CD4-positive, alpha-beta T cell treated with Interleukin-10 for 1 hour (primary cell): ENCODE data around the gene G6PC1.
"Not testable (repeated sequence)": the region's sequence is repeated elsewhere in the genome, so short reads cannot be mapped to it uniquely, and the experiment has no call there.

ENCODE experiments used
- DNase-seq: peaks from one replicate; pipeline ENCODE4 v3.0.0-alpha.2; 2020

G6PC1 gene

DNA sequence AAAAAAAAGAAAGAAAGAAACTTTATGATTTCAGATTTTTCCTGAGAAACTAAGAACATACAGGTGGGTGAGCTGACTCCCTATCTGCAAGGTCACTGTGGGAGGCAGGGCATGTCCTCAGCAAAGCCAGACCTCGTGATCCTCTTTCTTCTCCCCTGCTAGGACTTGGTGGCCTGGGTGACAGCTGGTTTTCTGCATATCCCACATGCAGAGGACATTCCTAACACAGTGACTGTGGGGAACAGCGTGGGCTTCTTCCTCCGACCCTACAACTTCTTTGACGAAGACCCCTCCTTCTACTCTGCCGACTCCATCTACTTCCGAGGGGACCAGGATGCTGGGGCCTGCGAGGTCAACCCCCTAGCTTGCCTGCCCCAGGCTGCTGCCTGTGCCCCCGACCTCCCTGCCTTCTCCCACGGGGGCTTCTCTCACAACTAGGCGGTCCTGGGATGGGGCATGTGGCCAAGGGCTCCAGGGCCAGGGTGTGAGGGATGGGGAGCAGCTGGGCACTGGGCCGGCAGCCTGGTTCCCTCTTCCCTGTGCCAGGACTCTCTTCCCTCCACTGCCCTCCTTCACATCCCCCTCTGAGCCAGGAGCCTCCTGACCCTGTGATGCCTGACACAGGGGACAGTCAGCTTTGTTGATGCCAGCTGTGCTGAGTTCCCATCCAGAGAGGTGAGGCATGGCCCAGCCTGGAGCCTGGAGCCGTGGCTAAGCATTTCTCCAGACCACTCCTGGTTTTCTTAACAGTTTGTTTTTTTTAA lies 26.5 kb upstream of the G6PC1 start:
- not testable (repeated sequence) for DNase-seq

DNA sequence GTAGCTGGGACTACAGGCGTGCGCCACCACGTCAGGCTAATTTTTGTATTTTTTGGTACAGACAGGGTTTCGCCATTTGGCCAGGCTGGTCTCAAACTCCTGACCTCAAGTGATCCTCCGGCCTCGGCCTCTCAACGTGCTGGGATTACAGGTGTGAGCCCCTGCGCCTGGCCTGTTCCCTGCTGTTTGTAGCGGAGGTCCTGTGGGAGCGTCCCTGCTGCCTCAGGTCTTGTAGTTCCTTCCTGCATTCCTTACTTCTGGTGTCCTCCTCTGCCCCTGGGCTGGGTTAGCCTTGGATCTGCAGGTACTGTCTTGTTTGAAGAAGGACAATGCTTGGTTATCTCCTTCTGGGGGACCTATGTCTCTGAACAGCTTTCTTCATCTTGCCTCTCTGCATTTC lies 23.6 kb upstream of the G6PC1 start:
- DNase-seq: no peak

DNA sequence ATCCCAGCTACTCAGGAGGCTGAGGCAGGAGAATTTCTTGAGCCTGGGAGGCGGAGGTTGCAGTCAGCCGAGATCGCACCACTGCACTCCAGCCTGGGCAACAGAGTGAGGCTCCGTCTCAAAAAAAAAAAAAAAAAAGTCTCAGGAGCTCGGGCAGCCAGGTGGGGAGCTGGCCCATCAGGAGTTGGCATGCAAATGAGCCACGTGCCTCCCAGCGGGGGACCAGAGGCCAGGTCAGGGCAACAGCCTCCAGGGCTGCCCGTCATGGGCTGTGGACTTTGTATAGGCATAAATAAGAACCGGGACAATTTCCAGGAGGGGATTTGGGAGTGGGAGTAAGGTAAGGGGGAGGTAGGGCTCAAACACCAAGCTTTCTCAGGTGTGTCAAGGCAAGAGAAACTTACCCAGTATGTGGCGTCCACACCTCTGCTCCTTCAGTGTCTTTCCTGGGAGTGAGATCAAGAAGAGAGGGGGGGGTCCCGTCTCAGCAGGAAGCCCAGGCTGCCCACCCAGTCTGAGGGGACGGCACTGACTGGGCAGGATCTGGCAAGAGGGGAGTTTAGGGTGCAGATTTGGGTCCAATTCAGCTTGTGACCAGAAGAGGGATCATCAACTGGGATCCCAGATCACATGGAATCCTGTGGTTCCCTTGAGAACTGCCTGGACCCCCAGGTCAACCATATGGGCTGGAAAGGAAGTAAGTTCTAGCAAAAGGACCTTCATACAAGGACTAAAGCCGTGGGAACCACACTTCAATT lies 22.3 kb upstream of the G6PC1 start:
- no peak for DNase-seq

DNA sequence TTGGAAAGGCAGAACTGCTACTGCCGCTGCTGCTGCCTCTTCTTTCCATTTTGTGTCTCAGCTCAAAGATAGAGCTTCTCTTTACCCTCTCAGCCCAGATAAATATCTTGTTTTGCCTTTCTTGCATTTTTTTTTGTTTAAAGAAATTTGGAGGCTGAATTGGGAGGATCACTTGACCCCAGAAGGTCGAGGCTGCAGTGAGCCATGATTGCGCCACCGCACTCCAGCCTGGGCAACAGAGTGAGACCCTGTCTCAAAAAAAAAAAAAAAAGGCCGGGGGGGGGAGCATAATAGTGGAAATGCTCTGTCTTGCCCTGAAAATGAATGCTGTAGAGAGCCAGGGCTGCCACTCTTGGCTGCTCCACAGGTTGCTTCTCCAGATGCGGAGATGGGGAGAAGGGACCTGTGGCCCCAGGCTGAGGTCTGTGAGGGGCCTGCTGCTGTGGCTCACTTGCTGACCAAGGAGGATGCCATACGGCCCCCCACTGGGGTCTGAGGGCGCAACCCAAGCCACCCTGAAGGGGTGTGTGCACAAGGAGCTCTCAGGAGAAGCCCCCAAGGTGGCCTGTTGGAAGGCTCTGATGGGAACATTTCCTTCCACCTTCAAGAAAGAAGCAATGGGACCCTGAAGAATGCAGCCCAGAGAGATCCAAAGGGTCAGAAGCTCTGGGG lies 21.5 kb upstream of the G6PC1 start:
- no peak for DNase-seq

DNA sequence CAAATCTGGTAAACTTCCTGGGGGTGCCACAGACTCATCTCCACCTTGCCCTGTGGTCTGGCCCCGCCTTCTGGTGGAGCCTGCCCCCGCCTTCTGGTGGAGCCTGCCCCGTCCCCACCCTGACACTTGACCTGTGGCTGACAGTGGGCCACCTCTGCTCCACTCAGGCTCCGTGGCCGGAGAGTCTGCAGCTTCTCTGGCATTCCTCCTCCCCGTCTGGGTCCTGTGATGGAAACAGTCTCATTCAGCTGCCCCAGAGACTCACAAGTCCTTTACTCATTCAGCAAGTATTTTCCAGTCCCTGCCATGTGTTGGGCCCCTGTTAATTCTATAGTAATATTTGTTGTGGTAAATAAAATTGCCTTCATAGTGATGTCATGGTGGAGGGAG lies 21.0 kb upstream of the G6PC1 start:
- no peak for DNase-seq

DNA sequence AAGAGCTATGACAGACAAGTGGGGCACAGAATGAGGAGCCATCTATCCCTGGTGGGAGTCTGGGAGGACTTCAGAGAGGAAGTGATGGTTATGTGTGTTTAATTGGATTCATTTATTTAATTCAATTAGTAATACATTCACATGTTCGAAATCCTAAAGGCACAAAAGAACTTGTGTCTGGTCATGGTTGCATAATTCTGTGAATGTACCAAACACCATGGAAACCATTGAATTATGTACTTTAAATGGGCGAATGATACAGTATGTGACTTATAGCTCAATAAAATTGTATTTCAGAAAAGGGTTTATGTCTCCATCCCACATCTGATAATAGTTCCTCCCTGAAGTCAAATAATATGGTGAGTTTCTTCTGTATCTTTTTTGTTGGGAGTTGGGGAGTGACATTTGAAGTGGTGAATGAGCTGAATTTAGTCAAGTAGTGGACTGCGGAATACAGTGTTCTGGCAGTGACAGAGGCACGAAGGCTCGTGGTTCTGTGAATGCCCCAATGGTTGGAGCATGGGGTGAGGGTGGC lies 19.8 kb upstream of the G6PC1 start:
- no peak for DNase-seq

DNA sequence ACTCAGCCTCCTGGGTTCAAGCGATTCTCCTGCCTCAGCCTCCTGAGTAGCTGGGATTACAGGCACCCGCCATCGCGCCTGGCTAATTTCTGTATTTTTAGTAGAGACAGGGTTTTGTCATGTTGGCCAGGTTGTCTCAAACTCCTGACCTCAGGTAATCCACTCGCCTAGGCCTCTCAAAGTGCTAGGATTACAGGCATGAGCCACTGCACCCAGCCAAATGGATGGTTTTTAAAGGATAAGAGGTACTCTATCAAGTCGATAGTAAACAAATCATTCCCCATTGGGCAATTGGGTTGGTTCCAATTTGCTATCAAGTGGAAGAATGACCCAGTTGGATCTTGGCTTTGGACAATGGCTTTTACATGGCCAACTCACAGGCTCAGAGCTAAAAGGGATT lies 18.9 kb upstream of the G6PC1 start:
- DNase-seq: not testable (repeated sequence)

DNA sequence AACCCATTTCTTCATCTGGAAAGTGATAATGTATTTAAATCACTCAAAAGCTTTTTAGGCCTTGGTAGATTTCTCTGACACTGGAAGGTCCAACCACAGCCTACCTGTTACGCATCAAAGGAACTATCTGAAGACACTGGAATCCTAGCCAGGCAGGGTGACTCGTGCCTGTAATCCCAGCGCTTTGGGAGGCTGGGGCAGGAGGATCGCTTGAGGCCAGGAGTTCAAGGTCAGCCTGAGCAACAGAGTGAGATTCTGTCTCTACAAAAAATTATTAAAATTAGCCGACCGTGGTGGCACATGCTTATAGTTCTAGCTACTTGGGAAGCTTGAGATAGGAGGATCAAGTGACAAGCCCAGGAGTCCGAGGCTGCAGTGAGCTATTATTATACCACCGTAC lies 18.4 kb upstream of the G6PC1 start:
- no peak for DNase-seq

DNA sequence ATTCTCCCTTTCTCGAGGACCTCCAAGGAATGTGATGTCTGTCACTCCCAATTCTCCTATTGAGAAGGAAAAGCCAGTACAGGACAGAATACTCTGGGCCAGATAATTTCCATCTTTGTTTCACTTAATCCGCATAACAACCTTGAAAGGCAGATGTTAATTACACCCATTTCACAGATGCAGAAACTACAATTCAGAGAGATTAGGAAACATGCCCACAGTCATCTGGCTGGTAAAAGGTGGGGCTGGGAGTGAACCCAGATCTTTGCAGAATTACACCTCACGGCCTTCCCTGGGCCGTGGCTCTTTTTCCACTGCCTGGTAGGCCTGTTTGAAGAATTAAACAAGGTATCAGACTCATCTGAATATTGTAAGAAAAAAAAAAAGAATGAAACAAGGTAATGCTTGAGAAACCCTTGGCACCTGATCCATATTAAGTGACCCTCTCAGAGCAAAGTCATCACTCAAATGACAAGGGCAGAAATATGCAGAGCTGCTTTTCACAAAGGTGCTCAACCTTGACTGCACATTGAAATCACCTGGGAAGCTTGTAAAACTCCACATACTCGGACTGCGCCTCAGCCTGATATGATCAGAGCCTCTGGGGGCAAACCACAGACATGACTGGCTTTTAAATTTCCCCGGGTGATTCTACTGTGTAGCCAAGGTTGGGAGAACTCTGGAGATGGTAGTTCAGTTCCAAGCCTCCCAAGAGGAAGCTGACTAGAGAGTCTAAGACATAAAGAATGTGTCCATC lies 16.6 kb upstream of the G6PC1 start:
- no peak for DNase-seq

DNA sequence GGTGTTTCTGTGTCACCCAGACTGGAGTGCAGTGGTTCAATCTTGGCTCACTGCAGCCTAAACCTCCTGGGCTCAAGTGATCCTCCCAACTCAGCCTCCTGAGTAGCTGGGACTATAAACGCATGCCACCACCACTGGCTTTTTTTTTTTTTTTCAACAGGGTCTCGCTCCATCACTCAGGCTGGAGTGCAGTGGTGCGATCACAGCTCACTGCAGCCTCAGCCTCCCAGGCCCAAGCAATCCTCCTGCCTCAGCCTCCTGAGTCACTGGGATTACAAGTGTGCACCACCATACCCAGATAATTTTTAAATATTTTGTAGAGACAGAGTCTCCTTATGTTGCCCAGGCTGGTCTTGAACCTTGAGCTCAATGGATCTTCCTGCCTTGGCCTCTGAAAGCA lies 14.8 kb upstream of the G6PC1 start:
- DNase-seq: not testable (repeated sequence)

DNA sequence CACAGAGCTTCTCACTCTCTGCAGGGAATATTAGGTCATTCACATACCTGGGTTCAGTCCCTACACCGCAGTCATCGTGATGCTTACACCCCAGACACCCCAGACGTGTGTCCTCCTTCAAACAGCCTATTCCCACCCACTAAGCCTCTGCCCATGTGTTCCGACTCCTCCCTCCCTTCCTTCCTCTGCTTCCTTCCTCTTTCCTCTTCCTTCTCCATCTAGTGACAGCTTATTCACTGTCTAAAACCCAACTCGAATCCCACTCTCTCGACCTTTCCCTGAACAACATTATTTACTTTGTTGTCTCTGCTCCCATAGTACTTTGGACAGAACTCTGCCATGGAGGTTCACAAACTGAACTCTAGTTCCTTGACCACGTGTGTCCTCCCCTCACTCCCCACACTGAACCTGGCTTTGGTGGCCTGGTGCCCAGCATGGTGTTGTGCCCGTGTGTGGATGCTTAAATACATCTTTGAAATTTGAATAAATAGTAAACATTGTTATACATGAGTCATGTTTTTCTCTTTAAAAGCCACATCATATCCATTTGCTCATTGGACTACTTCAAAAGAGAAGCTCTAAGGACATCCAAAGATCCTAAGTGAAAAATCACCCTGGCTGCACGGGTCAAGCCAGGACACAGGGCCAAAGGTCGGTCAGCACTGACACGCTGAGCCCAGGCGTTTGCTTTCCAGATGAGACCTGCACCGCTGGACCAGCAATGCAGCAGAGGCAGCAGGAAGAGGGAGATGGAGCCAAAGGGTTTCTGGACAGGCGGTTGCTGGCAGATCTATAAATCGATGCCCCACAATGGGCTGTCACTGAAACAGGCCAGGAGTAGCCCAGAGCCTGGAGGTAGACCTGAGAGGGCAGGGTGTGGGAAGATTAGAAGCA lies 14.1 kb upstream of the G6PC1 start:
- no peak for DNase-seq

DNA sequence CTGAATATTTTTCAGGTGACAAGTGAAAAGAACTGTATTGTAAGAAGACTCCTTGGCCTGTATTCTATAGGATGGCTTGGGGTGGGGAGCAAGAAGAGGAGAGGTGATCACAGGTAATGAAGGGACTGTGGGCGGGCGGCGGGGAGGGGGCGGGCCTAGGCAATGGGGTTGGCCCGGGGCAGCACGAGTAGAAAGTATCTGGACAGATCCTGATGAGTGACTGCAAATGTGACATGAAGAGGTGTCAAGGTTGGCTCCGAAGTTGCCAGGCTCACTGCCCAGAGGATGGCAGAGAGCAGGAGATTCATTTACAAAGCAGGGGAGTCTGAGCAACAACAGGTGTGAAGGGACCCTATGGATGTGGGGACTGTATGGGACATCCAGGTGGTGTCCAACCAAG lies 10.8 kb upstream of the G6PC1 start:
- DNase-seq: no peak

DNA sequence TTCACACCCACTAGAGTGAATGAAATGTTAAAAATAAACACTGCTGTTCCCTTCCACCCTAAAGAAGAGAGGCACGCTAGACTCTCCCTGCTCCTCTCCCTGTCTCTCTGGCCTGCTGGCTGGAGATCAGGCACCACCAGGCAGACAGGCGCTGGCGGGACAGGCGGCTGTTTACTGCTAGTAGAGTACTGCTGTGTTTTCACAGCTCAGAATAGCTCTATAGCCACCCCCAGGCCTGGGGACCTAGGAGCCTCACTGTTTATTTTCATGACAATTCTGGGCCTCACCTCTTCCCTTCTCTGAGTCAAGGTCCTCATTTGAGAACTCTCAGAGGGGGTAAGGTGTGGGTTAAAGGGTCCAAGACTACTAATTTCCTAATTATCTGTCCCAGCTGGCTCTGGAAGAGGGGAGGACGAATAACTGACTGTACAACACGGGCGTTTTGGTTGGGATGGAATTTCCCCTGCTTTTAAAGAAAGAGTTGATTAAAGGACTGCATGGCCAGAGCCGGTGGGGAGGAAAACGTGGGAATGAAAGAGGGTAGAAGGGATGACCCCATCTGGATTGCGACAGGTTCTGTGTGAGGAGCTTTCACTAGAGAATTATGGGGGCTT lies 9.0 kb upstream of the G6PC1 start:
- DNase-seq: no peak

DNA sequence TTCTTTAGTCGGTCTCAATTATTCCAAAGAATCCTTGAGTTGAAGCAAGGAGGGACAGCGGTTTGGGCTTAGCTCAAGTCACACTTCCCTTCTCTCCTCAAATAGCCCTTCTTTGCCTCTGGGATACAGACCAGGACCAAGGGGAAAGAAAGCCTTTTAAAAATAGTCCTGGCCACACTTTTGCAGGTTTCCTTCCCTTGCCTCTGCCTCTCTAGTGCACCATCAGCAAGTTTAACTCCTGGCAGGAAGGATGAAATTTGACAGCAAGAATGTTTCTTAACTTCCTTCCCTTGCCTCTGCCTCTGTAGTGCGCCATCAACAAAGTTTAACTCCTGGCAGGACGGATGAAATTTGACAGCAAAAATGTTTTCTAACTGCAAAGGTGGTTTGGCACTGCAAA lies 7.2 kb upstream of the G6PC1 start:
- DNase-seq: no peak

DNA sequence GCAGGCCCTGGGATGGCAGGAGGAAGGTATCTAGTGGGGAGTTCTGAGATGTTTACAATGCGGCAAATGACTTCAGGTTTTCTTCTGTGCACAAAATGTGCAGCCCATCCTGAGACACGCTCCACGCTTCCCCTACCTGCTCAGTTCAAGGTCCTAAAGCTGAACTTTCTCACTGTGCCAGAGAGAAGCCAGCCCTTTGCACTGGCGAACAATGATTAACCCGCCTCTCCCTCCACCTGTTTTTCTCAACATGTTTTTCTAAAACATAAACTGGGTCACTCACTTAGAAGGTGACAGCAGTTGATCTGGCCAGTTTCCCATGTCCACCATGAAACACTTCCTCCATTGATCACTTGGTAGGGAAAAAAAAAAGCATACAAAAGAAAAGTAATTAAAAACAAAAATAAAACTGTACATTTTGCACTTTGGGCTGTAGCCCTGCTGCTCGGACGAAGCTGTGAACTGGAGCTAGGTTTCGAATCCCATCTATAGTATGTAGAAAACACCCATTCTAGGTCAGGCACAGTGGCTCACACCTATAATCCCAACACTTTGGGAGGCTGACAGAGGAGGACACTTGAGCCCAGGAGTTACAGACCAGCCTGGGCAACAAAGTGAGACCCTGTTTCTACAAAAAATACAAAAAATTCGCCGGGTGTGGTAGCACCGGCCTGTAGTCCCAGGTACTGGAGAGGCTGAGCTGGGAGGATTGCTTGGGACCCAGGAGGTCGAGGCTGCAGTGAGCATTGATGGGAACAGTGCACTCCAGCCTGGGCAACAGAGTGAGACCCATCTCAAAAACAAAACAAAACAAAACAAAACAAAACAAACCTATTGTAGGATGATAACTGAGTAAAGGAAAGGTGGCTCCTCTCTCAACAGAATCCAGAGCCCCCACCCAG lies 6.1 kb upstream of the G6PC1 start:
- DNase-seq: no peak

DNA sequence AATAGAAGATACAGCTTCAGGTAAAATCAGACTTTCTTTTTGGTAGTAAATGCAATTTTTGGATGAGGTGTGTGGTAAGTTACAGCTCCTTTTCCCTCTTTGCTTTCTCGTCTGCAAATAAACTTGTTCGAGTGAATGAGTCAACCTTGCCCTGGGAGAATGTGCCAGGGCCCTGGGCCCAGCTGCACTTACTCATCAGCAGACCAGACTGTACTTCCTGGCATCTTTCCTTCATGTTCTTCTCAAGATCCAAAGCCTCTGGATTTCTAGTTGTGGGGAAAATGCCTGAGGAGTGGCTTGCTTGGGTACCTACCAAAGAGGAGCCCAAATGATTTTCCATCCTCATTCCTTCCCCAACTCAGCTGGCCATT lies 5.4 kb upstream of the G6PC1 start:
- no peak for DNase-seq

DNA sequence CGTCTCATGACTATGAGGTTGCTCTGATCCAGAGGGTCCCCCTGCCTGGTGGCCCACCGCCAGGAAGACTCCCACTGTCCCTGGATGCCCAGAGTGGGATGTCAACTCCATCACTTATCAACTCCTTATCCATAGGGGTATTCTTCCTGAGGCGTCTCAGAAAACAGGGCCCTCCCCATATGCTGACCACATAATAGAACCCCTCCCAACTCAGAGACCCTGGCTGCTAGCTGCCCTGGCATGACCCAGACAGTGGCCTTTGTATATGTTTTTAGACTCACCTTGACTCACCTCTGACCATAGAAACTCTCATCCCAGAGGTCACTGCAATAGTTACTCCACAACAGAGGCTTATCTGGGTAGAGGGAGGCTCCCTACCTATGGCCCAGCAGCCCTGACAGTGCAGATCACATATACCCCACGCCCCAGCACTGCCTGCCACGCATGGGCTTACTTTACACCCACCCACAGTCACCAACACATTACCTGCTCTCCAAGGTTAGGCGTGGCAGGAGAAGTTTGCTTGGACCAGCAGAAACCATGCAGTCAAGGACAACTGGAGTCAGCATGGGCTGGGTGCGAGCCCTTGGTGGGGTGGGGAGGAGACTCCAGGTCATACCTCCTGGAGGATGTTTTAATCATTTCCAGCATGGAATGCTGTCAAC lies 2.3 kb upstream of the G6PC1 start:
- DNase-seq: no peak

DNA sequence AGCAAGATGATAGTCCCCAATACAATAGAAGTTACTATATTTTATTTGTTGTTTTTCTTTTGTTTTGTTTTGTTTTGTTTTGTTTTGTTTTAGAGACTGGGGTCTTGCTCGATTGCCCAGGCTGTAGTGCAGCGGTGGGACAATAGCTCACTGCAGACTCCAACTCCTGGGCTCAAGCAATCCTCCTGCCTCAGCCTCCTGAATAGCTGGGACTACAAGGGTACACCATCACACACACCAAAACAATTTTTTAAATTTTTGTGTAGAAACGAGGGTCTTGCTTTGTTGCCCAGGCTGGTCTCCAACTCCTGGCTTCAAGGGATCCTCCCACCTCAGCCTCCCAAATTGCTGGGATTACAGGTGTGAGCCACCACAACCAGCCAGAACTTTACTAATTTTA lies 618 bp upstream of the G6PC1 start:
- DNase-seq: not testable (repeated sequence)

DNA sequence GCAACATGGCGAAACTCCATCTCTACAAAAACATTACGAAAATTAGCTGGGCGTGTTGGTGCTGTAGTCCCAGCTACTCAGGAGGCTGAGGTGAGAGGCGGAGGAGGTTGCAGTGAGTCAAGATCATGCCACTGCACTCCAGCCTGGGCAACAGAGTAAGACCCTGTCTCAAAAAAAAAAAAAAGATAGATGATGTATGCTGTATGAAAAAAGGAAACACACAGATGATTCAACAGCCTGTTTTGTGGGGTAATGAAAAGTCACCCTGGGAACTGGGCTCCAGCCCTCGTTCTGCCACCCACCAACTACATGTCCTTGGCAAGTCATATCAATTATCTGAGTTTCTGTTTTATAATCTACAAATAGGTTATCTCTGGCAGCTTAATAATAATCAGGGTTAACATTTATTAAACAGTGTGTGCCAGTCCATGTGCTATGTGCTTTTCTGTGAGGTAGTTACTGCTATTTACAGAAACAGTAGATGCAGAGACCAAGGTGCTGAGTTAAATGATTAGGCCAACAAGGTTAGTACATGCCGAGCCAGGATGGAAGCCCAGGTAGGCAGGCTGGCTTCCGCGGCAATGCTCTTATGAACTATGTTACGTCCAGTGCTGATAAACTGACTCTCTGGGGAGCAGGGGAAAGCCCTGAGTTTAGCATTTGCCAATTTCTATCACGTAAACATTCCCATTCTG lies 1.1 kb downstream of the G6PC1 start:
- no peak for DNase-seq
